Epidermal melanocyte (primary cell): ENCODE results near the gene KCNK6.

Source experiments
- DNase-seq: peaks from one replicate; pipeline ENCODE4 v3.0.0; 2011; ENCODE audit warnings: low spot score; ENCODE audit not compliant: insufficient read length

KCNK6 gene

GRCh38 chr19:38319421-38320258 lies at the start of gene KCNK6:
TSS of gene KCNK6 (plus strand) at chr19:38319845. CDS start at chr19:38319951, 106 bp downstream.
- DNase-seq: no peak

- DNase-seq: no peak
These were observed 49.0 kb upstream of the KCNK6 start for GRCh38 chr19:38270587-38271167.

GRCh38 chr19:38273499-38273898 lies 46.1 kb upstream of the KCNK6 start:
- no peak for DNase-seq

GRCh38 chr19:38274739-38275138 lies 44.9 kb upstream of the KCNK6 start:
- DNase-seq: no peak

GRCh38 chr19:38276942-38277517 lies 42.6 kb upstream of the KCNK6 start:
- DNase-seq: no peak

GRCh38 chr19:38277549-38277948 lies 42.1 kb upstream of the KCNK6 start:
- no peak for DNase-seq

- no peak for DNase-seq
These were observed 41.5 kb upstream of the KCNK6 start for GRCh38 chr19:38277969-38278680.

GRCh38 chr19:38278751-38279150 lies 40.9 kb upstream of the KCNK6 start:
- no peak for DNase-seq

GRCh38 chr19:38280030-38280921 lies 39.4 kb upstream of the KCNK6 start:
- no peak for DNase-seq

- no peak for DNase-seq
These were observed 37.7 kb upstream of the KCNK6 start for GRCh38 chr19:38281811-38282566.

- DNase-seq: no peak
These were observed 36.4 kb upstream of the KCNK6 start for GRCh38 chr19:38283271-38283670.

- no peak for DNase-seq
These were observed 35.2 kb upstream of the KCNK6 start for GRCh38 chr19:38284422-38284821.

GRCh38 chr19:38285567-38285966 lies 34.1 kb upstream of the KCNK6 start:
- no peak for DNase-seq

- no peak for DNase-seq
These were observed 32.0 kb upstream of the KCNK6 start for GRCh38 chr19:38287604-38288003.

GRCh38 chr19:38288123-38288855 lies 31.4 kb upstream of the KCNK6 start:
- DNase-seq: no peak

GRCh38 chr19:38289955-38290354 lies 29.7 kb upstream of the KCNK6 start:
- no peak for DNase-seq

- no peak for DNase-seq
These were observed 29.0 kb upstream of the KCNK6 start for GRCh38 chr19:38290631-38291147.

GRCh38 chr19:38291855-38292254 lies 27.8 kb upstream of the KCNK6 start:
- no peak for DNase-seq

- DNase-seq: no peak
These were observed 26.4 kb upstream of the KCNK6 start for GRCh38 chr19:38293281-38293680.
